Breast epithelium (tissue), 3 donors: ENCODE data around the gene ME2.

Experiments used
- CTCF ChIP-seq, 3 donors: fragments of 450-650 bp; IDR thresholded peaks; one replicate each; pipeline ENCODE4 v1.5.1; 2016 to 2017; ENCODE audit warnings: antibody characterized with exemption in 3 of 3, mild to moderate bottlenecking in 3 of 3, moderate library complexity in 3 of 3
- POLR2A ChIP-seq: fragments of 450-650 bp; IDR thresholded peaks from one replicate; pipeline ENCODE4 v1.6.1; 2016; ENCODE audit warnings: antibody characterized with exemption, mild to moderate bottlenecking, moderate library complexity
- POLR2AphosphoS5 ChIP-seq, 3 donors: sonication (generic); formaldehyde crosslinking; IDR thresholded peaks; one replicate each; pipeline ENCODE4 v1.6.1; 2017; ENCODE audit warnings: antibody characterized with exemption in 3 of 3

DNA sequence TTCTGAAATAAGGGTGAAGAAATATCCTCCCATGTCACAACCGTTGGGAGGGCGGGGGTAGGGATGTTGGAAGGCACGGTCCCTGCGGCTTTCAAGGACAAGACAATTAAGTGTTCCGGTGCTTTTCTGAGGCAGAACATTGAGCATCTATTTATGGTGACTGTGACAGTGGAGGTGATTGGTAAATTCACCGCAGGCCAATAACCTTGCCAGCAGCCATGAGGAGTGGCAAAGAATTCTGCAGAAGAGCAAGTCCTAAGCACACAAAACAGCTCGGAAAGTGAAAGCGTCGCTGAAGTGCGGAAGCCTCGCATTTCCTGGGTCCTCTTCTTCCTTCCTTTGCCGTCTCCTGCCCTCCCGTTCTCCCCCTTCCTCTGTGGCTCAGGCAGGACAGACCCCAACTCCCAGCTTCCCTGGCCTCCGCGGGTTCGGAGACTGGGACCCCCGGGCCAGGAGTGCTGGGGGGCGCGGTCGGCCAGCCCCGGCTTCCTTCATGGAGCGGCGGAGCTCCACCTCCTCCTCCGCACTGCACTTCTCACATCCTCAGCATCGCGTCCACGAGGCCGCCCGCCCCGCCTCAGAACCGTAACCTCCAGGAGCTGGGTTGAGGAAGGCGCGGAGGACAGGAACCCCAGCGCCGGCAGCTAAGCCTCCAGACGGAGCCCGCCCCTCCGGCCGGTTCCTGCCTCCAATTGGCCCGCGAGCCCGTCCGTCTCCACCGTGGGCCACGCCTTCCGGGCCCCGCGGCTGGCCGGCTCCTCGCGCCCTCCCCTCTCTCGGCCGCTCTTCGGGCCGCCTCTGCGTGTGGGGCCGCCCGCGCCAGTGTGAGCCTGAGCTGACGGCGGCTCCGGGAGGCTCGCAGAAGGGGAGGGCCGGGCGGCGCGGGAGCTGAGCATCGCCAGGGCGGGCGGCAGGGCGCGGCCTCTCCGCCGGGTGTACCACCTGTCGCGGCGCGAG is at the start of gene ME2:
- TF ChIP-seq CTCF (IDR thresholded peaks at IDR 0.05) (no peak), POLR2A (peak; percentile 38), POLR2AphosphoS5 (IDR thresholded peaks at IDR 0.05) (peak; percentile 37 to 75 (median 49))
